RWPE1 (cell line): ENCODE data around the gene PRSS57.

ENCODE experiments used
- CTCF ChIA-PET: fragments of 350-600 bp; sonication (Branson Sonifier 250); formaldehyde crosslinking; extraction: SDS; loops from one replicate; lab custom pipeline; 2021; lab: Yijun Ruan, JAX
- POLR2A ChIA-PET: fragments of 400-600 bp; formaldehyde crosslinking; extraction: SDS; loops from one replicate; lab custom pipeline; 2020; ENCODE audit warnings: antibody characterized with exemption; ENCODE audit not compliant: low non-redundant PET; lab: Yijun Ruan, JAX
- DNase-seq: peaks from one replicate; pipeline ENCODE4 v3.0.0; 2012; ENCODE audit warnings: low spot score
- H3K27ac ChIP-seq: fragments of 450-650 bp; 2 replicates; pipeline ENCODE4 v1.5.1; 2017
- TF ChIP-seq, protein P1 (sequence below): fragments of 450-650 bp; conservative IDR thresholded peaks from 2 replicates; pipeline ENCODE4 v1.5.1; 2017; ENCODE audit warnings: low read depth, mild to moderate bottlenecking

The PRSS57 gene

DNA sequence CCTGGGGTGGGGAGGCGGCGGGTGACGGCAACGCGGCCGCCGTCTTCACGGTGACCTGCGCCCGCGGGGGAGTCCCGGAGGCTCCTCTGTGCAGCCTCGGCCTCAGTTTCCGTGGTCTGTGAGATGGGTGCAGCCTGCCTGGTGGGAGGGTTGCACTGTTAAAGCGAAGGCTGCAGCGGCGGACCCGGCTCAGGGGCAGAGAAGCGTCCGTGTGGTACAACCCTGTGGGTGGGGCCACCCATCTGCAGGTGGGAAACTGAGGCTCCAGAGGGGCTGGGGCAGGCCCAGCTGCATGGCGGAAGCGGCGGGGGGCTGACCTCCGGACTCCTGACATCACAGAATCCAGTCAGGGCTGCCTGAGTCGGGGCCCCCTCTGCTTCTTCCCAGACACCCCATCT lies 55.1 kb downstream of the PRSS57 start:
- CTCF ChIA-PET = no interaction called here
- TF ChIP-seq, protein P1, sequence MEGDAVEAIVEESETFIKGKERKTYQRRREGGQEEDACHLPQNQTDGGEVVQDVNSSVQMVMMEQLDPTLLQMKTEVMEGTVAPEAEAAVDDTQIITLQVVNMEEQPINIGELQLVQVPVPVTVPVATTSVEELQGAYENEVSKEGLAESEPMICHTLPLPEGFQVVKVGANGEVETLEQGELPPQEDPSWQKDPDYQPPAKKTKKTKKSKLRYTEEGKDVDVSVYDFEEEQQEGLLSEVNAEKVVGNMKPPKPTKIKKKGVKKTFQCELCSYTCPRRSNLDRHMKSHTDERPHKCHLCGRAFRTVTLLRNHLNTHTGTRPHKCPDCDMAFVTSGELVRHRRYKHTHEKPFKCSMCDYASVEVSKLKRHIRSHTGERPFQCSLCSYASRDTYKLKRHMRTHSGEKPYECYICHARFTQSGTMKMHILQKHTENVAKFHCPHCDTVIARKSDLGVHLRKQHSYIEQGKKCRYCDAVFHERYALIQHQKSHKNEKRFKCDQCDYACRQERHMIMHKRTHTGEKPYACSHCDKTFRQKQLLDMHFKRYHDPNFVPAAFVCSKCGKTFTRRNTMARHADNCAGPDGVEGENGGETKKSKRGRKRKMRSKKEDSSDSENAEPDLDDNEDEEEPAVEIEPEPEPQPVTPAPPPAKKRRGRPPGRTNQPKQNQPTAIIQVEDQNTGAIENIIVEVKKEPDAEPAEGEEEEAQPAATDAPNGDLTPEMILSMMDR = no peak
- H3K27ac ChIP-seq = no peak overlapping the region; the same call in 1 of the 2 replicates
- DNase-seq = no peak
- POLR2A ChIA-PET = no interaction called here

DNA sequence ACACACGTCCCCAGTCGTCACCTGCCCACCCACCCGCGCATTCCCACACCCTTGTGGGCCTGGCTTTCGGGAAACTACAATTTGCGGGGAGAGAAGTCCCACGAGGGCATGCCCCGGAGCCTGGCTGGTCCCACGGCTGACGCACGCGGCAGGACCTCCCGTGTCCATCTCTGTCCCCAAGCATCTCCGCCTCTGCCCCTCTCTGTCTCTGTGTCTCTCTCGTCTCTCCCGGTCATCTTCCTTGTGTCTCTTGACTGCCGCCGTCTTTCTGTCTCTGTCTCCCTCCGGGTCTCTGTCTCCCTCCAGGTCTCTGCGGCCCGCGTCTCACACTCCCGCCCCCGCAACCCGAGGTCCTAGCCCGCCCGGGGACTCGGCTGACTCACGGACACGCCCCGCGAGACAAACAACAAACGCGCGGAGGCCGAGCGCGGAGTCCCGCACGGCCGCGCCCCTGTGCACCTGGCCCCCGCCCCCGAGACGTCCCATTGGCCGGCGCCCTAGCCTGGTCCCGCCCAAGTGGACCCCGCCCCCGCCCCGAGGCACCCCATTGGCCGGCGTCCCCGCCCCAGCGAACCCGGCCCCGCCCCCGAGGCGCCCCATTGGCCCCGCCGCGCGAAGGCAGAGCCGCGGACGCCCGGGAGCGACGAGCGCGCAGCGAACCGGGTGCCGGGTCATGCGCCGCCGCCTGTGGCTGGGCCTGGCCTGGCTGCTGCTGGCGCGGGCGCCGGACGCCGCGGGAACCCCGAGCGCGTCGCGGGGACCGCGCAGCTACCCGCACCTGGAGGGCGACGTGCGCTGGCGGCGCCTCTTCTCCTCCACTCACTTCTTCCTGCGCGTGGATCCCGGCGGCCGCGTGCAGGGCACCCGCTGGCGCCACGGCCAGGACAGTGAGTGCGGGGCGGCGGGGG lies 55.7 kb downstream of the PRSS57 start, which contains the start of gene FGF22:
TSS of gene FGF22 (plus strand) at position 627 of the 908 bp plus-strand sequence. CDS start at position 674, 47 bp downstream.
- ChIA-PET CTCF (no interaction called here), POLR2A (no interaction called here)
- peak; percentile 94 for DNase-seq
- no peak within 1 kb of the TSS; the same call in 1 of the 2 replicates for H3K27ac ChIP-seq
- TF ChIP-seq, protein P1 = no peak

DNA sequence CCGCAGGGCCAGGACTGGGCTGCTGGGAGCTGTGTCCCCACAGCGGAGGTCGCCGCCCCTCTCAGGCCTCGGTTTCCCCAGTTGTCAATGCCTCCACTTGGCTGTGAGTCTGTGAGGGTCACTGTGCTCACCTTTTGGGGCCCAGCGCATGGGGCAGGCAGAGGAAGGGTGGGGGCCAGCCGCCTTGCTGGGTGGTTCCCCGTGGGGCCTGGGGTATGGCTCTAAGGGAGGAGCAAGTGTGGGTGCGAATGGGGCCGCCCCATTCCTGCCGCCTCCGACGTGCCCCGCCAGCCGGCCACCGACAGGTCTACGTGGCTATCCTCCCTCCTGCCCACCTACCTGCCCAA lies 56.4 kb downstream of the PRSS57 start:
- ChIA-PET CTCF (interaction anchor here (0.6 kb wide), 1 partner anchor 17 kb away, joined by 4 read pairs; no protein-coding TSS in a partner anchor), POLR2A (no interaction called here)
- no peak for DNase-seq
- no peak overlapping the region; the same call in 1 of the 2 replicates for H3K27ac ChIP-seq
- TF ChIP-seq, protein P1 = no peak
